Measurements from ENCODE around the gene MRPS10.

Gene MRPS10

GRCh38 chr6:42249279-42249678 is 31.6 kb upstream of the MRPS10 start:
- no peak for DNase-seq
- H3K36me3 ChIP-seq (replicated peaks) = peaks cover 4% of the 10 kb centered on the region
- no peak overlapping the region for H3K27ac ChIP-seq
- in situ Hi-C loops (cut with HindIII; ENCODE audit: low pct_ligation_motif_present, low sequenced_read_pairs) = no loop called here
- H3K4me3 ChIP-seq (ENCODE audit: low read depth, low read length) = no peak overlapping the region
- TF ChIP-seq, protein P1, sequence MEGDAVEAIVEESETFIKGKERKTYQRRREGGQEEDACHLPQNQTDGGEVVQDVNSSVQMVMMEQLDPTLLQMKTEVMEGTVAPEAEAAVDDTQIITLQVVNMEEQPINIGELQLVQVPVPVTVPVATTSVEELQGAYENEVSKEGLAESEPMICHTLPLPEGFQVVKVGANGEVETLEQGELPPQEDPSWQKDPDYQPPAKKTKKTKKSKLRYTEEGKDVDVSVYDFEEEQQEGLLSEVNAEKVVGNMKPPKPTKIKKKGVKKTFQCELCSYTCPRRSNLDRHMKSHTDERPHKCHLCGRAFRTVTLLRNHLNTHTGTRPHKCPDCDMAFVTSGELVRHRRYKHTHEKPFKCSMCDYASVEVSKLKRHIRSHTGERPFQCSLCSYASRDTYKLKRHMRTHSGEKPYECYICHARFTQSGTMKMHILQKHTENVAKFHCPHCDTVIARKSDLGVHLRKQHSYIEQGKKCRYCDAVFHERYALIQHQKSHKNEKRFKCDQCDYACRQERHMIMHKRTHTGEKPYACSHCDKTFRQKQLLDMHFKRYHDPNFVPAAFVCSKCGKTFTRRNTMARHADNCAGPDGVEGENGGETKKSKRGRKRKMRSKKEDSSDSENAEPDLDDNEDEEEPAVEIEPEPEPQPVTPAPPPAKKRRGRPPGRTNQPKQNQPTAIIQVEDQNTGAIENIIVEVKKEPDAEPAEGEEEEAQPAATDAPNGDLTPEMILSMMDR (IDR thresholded peaks at IDR 0.05; ENCODE audit: low read depth, low read length, missing control alignments) = no peak
- H3K27me3 ChIP-seq (replicated peaks) = no peaks in the 10 kb centered on the region

DNA sequence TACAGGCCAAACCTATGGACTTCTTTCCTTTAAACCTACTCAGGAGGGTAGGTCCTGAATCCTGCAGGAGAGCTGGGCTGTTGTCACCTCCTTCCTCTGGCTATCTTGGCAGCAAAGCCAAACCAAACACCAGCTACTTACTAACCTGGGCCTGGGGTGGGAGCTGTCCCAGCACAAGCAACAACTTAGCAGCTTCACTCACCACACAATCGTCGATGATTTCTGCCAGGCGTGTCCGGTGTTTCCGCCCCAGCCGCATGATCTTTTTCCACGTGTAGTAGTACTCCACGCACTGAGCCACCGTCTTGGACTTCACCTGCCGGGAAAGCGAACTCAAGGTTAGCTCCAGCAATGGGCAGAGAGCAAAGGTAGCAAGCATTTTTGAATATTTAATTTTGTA is 25.4 kb upstream of the MRPS10 start:
- TF ChIP-seq, protein P1 (IDR thresholded peaks at IDR 0.05; ENCODE audit: low read depth, low read length, missing control alignments) = no peak
- in situ Hi-C loops (cut with HindIII; ENCODE audit: low pct_ligation_motif_present, low sequenced_read_pairs) = no loop called here

DNA sequence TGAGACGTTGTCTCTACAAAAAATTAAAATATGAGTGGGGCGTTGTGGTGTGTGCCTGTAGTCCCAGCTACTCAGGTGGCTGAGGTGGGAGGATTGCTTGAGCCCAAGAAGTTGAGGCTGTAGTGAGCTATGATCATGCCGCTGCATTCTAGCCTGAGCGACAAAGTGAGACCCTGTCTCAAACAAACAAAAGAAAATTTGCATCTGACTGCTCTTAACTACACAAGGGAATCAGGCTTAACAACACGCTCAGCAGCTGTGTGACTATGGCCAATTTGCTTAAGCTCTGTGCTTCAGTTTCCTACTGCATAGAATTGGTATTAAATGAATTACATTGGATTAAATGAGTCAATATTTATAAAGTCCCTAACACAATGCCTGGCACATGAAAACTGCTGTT is 24.3 kb upstream of the MRPS10 start:
- Histone ChIP-seq H3K36me3 (replicated peaks) (peaks cover 8% of the 10 kb centered on the region), H3K27ac (no peak overlapping the region), H3K27me3 (replicated peaks) (no peaks in the 10 kb centered on the region), H3K4me3 (ENCODE audit: low read depth, low read length) (no peak overlapping the region)
- DNase-seq = no peak
- TF ChIP-seq, protein P1 (IDR thresholded peaks at IDR 0.05; ENCODE audit: low read depth, low read length, missing control alignments) = no peak
- in situ Hi-C loops (cut with HindIII; ENCODE audit: low pct_ligation_motif_present, low sequenced_read_pairs) = no loop called here

More for the DNA sequence above, 25.4 kb upstream of the MRPS10 start:
- Histone ChIP-seq H3K4me3 (ENCODE audit: low read depth, low read length) (no peak overlapping the region), H3K27ac (no peak overlapping the region), H3K27me3 (replicated peaks) (no peaks in the 10 kb centered on the region), H3K36me3 (replicated peaks) (peaks cover 6% of the 10 kb centered on the region)
- no peak for DNase-seq

DNA sequence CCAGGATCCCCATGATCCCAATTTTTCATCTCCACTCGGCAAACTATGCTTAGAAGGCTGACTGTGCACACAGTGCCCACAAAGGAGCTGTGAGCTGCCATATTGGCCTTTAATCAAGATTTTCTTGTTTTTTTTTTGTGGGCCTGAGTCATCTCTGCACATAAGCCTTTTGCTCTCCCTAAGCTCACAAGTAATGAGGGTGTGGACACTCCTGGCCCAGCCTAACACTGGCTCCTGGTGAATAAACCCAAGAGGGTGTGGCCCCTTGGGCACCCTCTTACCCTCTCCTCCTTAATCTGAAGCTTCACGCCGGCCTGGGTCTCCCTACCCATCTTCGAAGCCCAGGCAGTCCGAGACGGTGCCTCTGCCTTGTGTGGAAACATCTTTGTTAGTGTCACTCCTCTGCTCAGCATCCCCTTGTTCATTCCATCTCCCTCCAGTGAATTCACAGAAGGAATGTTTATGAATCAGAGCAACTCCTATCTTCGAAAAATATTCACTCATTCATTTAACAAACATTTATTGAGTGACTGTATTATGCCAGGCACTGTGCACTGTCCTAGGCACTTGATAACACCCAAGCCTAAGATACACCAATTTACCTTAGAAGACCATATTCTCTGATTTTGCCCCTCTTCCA is 22.2 kb upstream of the MRPS10 start:
- no peak overlapping the region for H3K27ac ChIP-seq
- TF ChIP-seq, protein P1 (IDR thresholded peaks at IDR 0.05; ENCODE audit: low read depth, low read length, missing control alignments) = no peak
- in situ Hi-C loops (cut with HindIII; ENCODE audit: low pct_ligation_motif_present, low sequenced_read_pairs) = no loop called here
- DNase-seq = no peak
- no peaks in the 10 kb centered on the region for H3K27me3 ChIP-seq (replicated peaks)
- H3K4me3 ChIP-seq (ENCODE audit: low read depth, low read length) = no peak overlapping the region
- H3K36me3 ChIP-seq (replicated peaks) = peaks cover 11% of the 10 kb centered on the region

GRCh38 chr6:42239333-42239732 is 21.7 kb upstream of the MRPS10 start:
- Histone ChIP-seq H3K27me3 (replicated peaks) (no peaks in the 10 kb centered on the region), H3K36me3 (replicated peaks) (peaks cover 11% of the 10 kb centered on the region), H3K27ac (no peak overlapping the region), H3K4me3 (ENCODE audit: low read depth, low read length) (no peak overlapping the region)
- TF ChIP-seq, protein P1 (IDR thresholded peaks at IDR 0.05; ENCODE audit: low read depth, low read length, missing control alignments) = no peak
- in situ Hi-C loops (cut with HindIII; ENCODE audit: low pct_ligation_motif_present, low sequenced_read_pairs) = no loop called here
- DNase-seq = no peak

GRCh38 chr6:42237857-42238256 is 20.2 kb upstream of the MRPS10 start:
- no peak for DNase-seq
- H3K27ac ChIP-seq = no peak overlapping the region
- TF ChIP-seq, protein P1 (IDR thresholded peaks at IDR 0.05; ENCODE audit: low read depth, low read length, missing control alignments) = no peak
- H3K27me3 ChIP-seq (replicated peaks) = no peaks in the 10 kb centered on the region
- H3K4me3 ChIP-seq (ENCODE audit: low read depth, low read length) = no peak overlapping the region
- in situ Hi-C loops (cut with HindIII; ENCODE audit: low pct_ligation_motif_present, low sequenced_read_pairs) = no loop called here
- H3K36me3 ChIP-seq (replicated peaks) = peaks cover 8% of the 10 kb centered on the region
